SK-N-SH (cell line): ENCODE measurements around the gene EDN1. TPM values are rescaled to one million over a fixed set of nuclear protein-coding genes. Genes with fewer than 3 reads are reported as not detected.

Experiments
- CTCF ChIA-PET: fragments of 300-600, 350-600 bp; formaldehyde crosslinking; extraction: SDS; loops from one replicate; lab custom pipeline; 2021; lab: Yijun Ruan, JAX
- POLR2A ChIA-PET: fragments of 350-600 bp; sonication (Branson Sonifier 250); formaldehyde crosslinking; extraction: SDS; loops from one replicate; lab custom pipeline; 2020; ENCODE audit warnings: antibody characterized with exemption, inconsistent platforms; lab: Yijun Ruan, JAX
- DNase-seq: peaks from one replicate; pipeline ENCODE4 v3.0.0; 2012
- H2AFZ ChIP-seq: fragments of 200-600 bp; sonication (generic); 2 replicates; pipeline ENCODE4 v1.8.1; 2016; ENCODE audit warnings: antibody characterized with exemption, mild to moderate bottlenecking, low read depth
- H3F3A ChIP-seq: fragments of 200-600 bp; sonication (generic); replicated peaks from 2 replicates; pipeline ENCODE3; 2016; ENCODE audit warnings: antibody characterized with exemption, mild to moderate bottlenecking; ENCODE audit not compliant: insufficient read depth
- H3K27ac ChIP-seq, 2 experiments: fragments of 200-500 bp in 1 of 2; fragments of 200-600 bp in 1 of 2; sonication (Bioruptor generic) in 1 of 2; sonication (generic), shearing (Covaris generic) in 1 of 2; 2 replicates each; pipeline versions ENCODE4 v1.5.1 to v1.6.1; 2014 to 2016; ENCODE audit warnings: low read depth in 2 of 2, inconsistent platforms in 1 of 2, low read length in 1 of 2, mild to moderate bottlenecking in 1 of 2, mixed read lengths in 1 of 2
- H3K27me3 ChIP-seq: fragments of 200-600 bp; sonication (generic), shearing (Covaris generic); 2 replicates; pipeline ENCODE4 v1.6.1; 2016; ENCODE audit warnings: mixed run types; ENCODE audit not compliant: insufficient read depth
- H3K36me3 ChIP-seq, 2 experiments: fragments of 200-500 bp in 1 of 2; fragments of 200-600 bp in 1 of 2; sonication (Bioruptor generic) in 1 of 2; sonication (generic) in 1 of 2; replicated peaks in 1 of 2; 2 replicates each; pipeline versions ENCODE3 to v1.5.1; 2014 to 2016; ENCODE audit warnings: low read length in 1 of 2, mild to moderate bottlenecking in 1 of 2; ENCODE audit not compliant: insufficient read depth in 2 of 2, control insufficient read depth in 1 of 2
- H3K4me1 ChIP-seq, 2 experiments: fragments of 200-500 bp in 1 of 2; fragments of 200-600 bp in 1 of 2; sonication (Bioruptor generic) in 1 of 2; sonication (generic), shearing (Covaris generic) in 1 of 2; 2 replicates each; pipeline versions ENCODE4 v1.5.1 to v1.6.1; 2014 to 2016; ENCODE audit warnings: low read depth in 1 of 2, low read length in 1 of 2, mixed run types in 1 of 2; ENCODE audit not compliant: insufficient read depth in 2 of 2, control insufficient read depth in 1 of 2
- H3K4me2 ChIP-seq: fragments of 200-600 bp; sonication (generic), shearing (Covaris generic); 2 replicates; pipeline ENCODE4 v1.6.1; 2017; ENCODE audit warnings: mixed run types
- H3K4me3 ChIP-seq, 2 experiments: fragments of 200-500 bp in 1 of 2; fragments of 200-600 bp in 1 of 2; sonication (Bioruptor generic) in 1 of 2; sonication (generic), shearing (Covaris generic) in 1 of 2; 2 replicates each; pipeline versions ENCODE4 v1.5.1 to v1.8.1; 2014 to 2016; ENCODE audit warnings: low read depth in 2 of 2, inconsistent platforms in 1 of 2, low read length in 1 of 2, mild to moderate bottlenecking in 1 of 2, mixed read lengths in 1 of 2, moderate library complexity in 1 of 2
- H3K79me2 ChIP-seq: fragments of 200-600 bp; sonication (generic); 2 replicates; pipeline ENCODE4 v1.8.1; 2017; ENCODE audit warnings: mild to moderate bottlenecking; ENCODE audit not compliant: insufficient read depth
- H3K9ac ChIP-seq: fragments of 200-600 bp; sonication (generic); 2 replicates; pipeline ENCODE4 v1.6.1; 2017; ENCODE audit warnings: mixed run types
- H3K9me2 ChIP-seq: fragments of 200-600 bp; sonication (generic); 2 replicates; pipeline ENCODE4 v1.6.1; 2017; ENCODE audit warnings: mixed run types
- H3K9me3 ChIP-seq: fragments of 200-600 bp; sonication (generic); 2 replicates; pipeline ENCODE4 v1.6.1; 2017; ENCODE audit warnings: mixed run types, mild to moderate bottlenecking, moderate library complexity
- H4K20me1 ChIP-seq: fragments of 200-600 bp; sonication (generic); 2 replicates; pipeline ENCODE4 v1.6.1; 2017; ENCODE audit warnings: mild to moderate bottlenecking, mixed run types; ENCODE audit not compliant: insufficient read depth
- CHD2 ChIP-seq: fragments of 150-350 bp; IDR thresholded peaks from 2 replicates; pipeline ENCODE4 v1.6.1; 2018; ENCODE audit warnings: low read length; ENCODE audit not compliant: partially characterized antibody
- ELF1 ChIP-seq: IDR thresholded peaks from 2 replicates; pipeline ENCODE4 v1.4.0; 2012
- EP300 ChIP-seq, 2 experiments: IDR thresholded peaks; 2 replicates each; pipeline versions ENCODE4 v1.4.0 to v1.6.1; 2012; ENCODE audit warnings: borderline replicate concordance in 1 of 2, low read depth in 1 of 2, low read length in 1 of 2
- FOSL2 ChIP-seq: IDR thresholded peaks from 2 replicates; pipeline ENCODE4 v1.4.0; 2012; ENCODE audit warnings: low read depth, mild to moderate bottlenecking, moderate library complexity, borderline replicate concordance
- FOXJ3 ChIP-seq: sonication (generic); formaldehyde crosslinking; IDR thresholded peaks from 2 replicates; pipeline ENCODE4 v1.5.1; 2020; ENCODE audit warnings: mild to moderate bottlenecking, missing genetic modification reagents
- FOXM1 ChIP-seq: IDR thresholded peaks from 2 replicates; pipeline ENCODE4 v1.4.0; 2012; ENCODE audit warnings: low read depth, mild to moderate bottlenecking
- GABPA ChIP-seq: IDR thresholded peaks from 2 replicates; pipeline ENCODE4 v1.4.0; 2012; ENCODE audit warnings: low read depth, mild to moderate bottlenecking
- GATA2 ChIP-seq: sonication (generic); formaldehyde crosslinking; IDR thresholded peaks from 2 replicates; pipeline ENCODE4 v1.5.0; 2020; ENCODE audit warnings: mild to moderate bottlenecking, missing genetic modification reagents
- IRF3 ChIP-seq: fragments of 150-350 bp; IDR thresholded peaks from 2 replicates; pipeline ENCODE4 v1.6.1; 2016; ENCODE audit warnings: mild to moderate bottlenecking, low read depth, low read length
- MAX ChIP-seq: IDR thresholded peaks from 2 replicates; pipeline ENCODE4 v1.4.0; 2012; ENCODE audit warnings: low read depth
- MXI1 ChIP-seq: IDR thresholded peaks from 2 replicates; pipeline ENCODE4 v1.6.1; 2012; ENCODE audit warnings: mild to moderate bottlenecking, low read depth, low read length, improper control_type of control experiment
- POLR2AphosphoS5 ChIP-seq: IDR thresholded peaks from 2 replicates; pipeline ENCODE4 v1.6.1; 2012; ENCODE audit warnings: low read depth, low read length
- RFX5 ChIP-seq: IDR thresholded peaks from 2 replicates; pipeline ENCODE4 v1.6.1; 2012; ENCODE audit warnings: mild to moderate bottlenecking, improper control_type of control experiment, low read length
- RXRA ChIP-seq: IDR thresholded peaks from 2 replicates; pipeline ENCODE4 v1.4.0; 2012; ENCODE audit warnings: low read depth, mild to moderate bottlenecking, borderline replicate concordance
- SIN3A ChIP-seq: IDR thresholded peaks from 2 replicates; pipeline ENCODE4 v1.6.1; 2012; ENCODE audit warnings: low read depth, mild to moderate bottlenecking, low read length, moderate library complexity, borderline replicate concordance
- SMC3 ChIP-seq: IDR thresholded peaks from 2 replicates; pipeline ENCODE4 v1.6.1; 2012; ENCODE audit warnings: low read depth, low read length, improper control_type of control experiment
- TCF12 ChIP-seq: IDR thresholded peaks from 2 replicates; pipeline ENCODE4 v1.4.0; 2012
- TEAD4 ChIP-seq: IDR thresholded peaks from 2 replicates; pipeline ENCODE4 v1.4.0; 2012; ENCODE audit warnings: mild to moderate bottlenecking, borderline replicate concordance; ENCODE audit not compliant: insufficient read depth
- USF2 ChIP-seq: fragments of 150-350 bp; IDR thresholded peaks from 2 replicates; pipeline ENCODE4 v1.6.1; 2017; ENCODE audit warnings: antibody characterized with exemption, low read length, low read depth, borderline replicate concordance
- ZBTB33 ChIP-seq: IDR thresholded peaks from 2 replicates; pipeline ENCODE4 v1.4.0; 2012; ENCODE audit warnings: low read depth, borderline replicate concordance
- WGBS: methylation state at CpG from one replicate; pipeline ENCODE4 v1.1.6; 2017; ENCODE audit warnings: low lambda C conversion rate; 5-methylcytosine and 5-hydroxymethylcytosine counted together
- polyA plus RNA-seq, 3 experiments: library from polyadenylated mRNA; depleted of rRNA; stranded (reverse); fragments of >200 nt; gene quantifications; 2 replicates each; pipeline ENCODE4 v1.2.3, GENCODE V29; 2012
- TF ChIP-seq, protein P1 (sequence below): IDR thresholded peaks from 2 replicates; pipeline ENCODE4 v1.4.0; 2012; ENCODE audit warnings: low read depth, borderline replicate concordance
- TF ChIP-seq, protein P2 (sequence below): IDR thresholded peaks from 2 replicates; pipeline ENCODE4; 2012
- TF ChIP-seq, protein P3 (sequence below): IDR thresholded peaks from 2 replicates; pipeline ENCODE4 v1.6.1; 2012; ENCODE audit warnings: mild to moderate bottlenecking, low read depth, low read length, moderate library complexity

Gene EDN1
- polyA plus RNA-seq, 1 of the 3 experiments (the other 2 are of a cell fraction), result 1.3 TPM

GRCh38 chr6:12280902-12281301 is 9.3 kb upstream of the EDN1 start (continued):
- TF ChIP-seq IRF3, result no peak
- no peak for TF ChIP-seq GATA2 (CRISPR knock-in tag)
- TF ChIP-seq POLR2AphosphoS5, result no peak
- no peak for TF ChIP-seq RXRA
- no peak for TF ChIP-seq MXI1
- TF ChIP-seq RFX5, result no peak

DNA sequence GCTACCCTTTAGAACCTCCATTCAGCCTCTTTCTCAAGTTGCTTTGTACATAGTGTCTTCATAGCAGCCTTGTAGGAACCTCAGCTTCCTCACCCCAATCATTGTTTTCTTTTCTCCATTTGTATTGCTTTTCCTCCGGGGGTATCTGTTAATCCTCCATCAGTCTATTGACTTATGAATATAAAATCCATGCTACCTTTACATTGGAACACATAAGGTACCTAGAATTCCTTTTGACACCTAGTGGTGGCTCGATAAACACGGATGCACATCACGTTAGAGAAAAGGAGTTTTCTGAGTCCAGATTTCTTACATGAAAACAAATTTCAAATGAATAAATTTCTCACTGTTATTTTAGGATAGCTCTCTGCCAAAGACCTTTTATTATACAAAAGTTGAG is 6.3 kb upstream of the EDN1 start:
- Histone ChIP-seq H3K4me2 (no peak overlapping the region), H3K27me3 (no peaks in the 10 kb centered on the region), H3K36me3 (no peaks in the 10 kb centered on the region), H3K4me3 (no peak overlapping the region), H2AFZ (no peak overlapping the region), H4K20me1 (no peaks in the 10 kb centered on the region), H3F3A (peaks cover 4% of the 10 kb centered on the region), H3K79me2 (no peaks in the 10 kb centered on the region), H3K9ac (no peak overlapping the region), H3K9me2 (no peaks in the 10 kb centered on the region), H3K4me1 (peaks cover 0 to 12% of the 10 kb centered on the region in 2 experiments; a peak in 2 of 4 replicates), H3K27ac (no peak overlapping the region), H3K9me3 (no peaks in the 10 kb centered on the region)
- no peak for DNase-seq
- TF ChIP-seq SIN3A (no peak), FOSL2 (no peak), GATA2 (CRISPR knock-in tag) (no peak), FOXJ3 (CRISPR knock-in tag) (no peak), TCF12 (no peak), SMC3 (no peak), USF2 (no peak), FOXM1 (no peak), RFX5 (no peak), GABPA (no peak), EP300 (IDR thresholded peaks at IDR 0.05; ENCODE audit: borderline replicate concordance in 1 of 2, low read depth in 1 of 2, low read length in 1 of 2) (no peak), ELF1 (no peak), CHD2 (no peak), MAX (no peak), TEAD4 (no peak), ZBTB33 (no peak)
- TF ChIP-seq, protein P1, sequence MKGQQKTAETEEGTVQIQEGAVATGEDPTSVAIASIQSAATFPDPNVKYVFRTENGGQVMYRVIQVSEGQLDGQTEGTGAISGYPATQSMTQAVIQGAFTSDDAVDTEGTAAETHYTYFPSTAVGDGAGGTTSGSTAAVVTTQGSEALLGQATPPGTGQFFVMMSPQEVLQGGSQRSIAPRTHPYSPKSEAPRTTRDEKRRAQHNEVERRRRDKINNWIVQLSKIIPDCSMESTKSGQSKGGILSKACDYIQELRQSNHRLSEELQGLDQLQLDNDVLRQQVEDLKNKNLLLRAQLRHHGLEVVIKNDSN, result no peak
- TF ChIP-seq, protein P2, sequence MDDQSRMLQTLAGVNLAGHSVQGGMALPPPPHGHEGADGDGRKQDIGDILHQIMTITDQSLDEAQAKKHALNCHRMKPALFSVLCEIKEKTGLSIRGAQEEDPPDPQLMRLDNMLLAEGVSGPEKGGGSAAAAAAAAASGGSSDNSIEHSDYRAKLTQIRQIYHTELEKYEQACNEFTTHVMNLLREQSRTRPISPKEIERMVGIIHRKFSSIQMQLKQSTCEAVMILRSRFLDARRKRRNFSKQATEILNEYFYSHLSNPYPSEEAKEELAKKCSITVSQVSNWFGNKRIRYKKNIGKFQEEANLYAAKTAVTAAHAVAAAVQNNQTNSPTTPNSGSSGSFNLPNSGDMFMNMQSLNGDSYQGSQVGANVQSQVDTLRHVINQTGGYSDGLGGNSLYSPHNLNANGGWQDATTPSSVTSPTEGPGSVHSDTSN, result no peak
- TF ChIP-seq, protein P3, sequence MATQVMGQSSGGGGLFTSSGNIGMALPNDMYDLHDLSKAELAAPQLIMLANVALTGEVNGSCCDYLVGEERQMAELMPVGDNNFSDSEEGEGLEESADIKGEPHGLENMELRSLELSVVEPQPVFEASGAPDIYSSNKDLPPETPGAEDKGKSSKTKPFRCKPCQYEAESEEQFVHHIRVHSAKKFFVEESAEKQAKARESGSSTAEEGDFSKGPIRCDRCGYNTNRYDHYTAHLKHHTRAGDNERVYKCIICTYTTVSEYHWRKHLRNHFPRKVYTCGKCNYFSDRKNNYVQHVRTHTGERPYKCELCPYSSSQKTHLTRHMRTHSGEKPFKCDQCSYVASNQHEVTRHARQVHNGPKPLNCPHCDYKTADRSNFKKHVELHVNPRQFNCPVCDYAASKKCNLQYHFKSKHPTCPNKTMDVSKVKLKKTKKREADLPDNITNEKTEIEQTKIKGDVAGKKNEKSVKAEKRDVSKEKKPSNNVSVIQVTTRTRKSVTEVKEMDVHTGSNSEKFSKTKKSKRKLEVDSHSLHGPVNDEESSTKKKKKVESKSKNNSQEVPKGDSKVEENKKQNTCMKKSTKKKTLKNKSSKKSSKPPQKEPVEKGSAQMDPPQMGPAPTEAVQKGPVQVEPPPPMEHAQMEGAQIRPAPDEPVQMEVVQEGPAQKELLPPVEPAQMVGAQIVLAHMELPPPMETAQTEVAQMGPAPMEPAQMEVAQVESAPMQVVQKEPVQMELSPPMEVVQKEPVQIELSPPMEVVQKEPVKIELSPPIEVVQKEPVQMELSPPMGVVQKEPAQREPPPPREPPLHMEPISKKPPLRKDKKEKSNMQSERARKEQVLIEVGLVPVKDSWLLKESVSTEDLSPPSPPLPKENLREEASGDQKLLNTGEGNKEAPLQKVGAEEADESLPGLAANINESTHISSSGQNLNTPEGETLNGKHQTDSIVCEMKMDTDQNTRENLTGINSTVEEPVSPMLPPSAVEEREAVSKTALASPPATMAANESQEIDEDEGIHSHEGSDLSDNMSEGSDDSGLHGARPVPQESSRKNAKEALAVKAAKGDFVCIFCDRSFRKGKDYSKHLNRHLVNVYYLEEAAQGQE, result no peak
- 73% methylated on average over 4 of the region's 4 CpGs for WGBS
- ChIA-PET CTCF (no interaction called here), POLR2A (no interaction called here)
